HG03280 (cell line): Measurements from ENCODE around the gene GAD1.

Source experiments
- ATAC-seq: cut with Tn5 transposase; IDR thresholded peaks from one replicate; pipeline ENCODE4 v1.9.1; 2021; ENCODE audit warnings: mild to moderate bottlenecking, moderate library complexity; ENCODE audit not compliant: unreplicated experiment

The GAD1 gene

DNA sequence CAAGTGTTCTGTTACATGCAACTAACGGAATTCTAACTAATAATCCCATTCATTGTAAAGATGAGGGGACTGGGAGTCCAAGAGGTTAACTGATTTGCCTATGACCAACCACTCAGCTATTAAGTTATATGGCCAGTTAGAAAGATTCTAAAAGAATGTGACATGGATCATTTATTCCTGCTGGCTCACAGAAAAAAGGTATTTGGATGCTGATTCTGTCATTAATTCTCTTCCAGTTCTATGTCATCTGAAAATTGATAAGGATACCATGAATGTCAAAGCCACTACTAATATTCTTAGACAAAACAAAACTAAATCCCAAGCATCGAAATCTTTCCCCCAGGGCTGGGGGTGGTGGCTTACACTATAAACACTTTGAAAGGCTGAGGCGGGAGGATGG, 71.2 kb downstream of the GAD1 start:
- ATAC-seq: no peak

DNA sequence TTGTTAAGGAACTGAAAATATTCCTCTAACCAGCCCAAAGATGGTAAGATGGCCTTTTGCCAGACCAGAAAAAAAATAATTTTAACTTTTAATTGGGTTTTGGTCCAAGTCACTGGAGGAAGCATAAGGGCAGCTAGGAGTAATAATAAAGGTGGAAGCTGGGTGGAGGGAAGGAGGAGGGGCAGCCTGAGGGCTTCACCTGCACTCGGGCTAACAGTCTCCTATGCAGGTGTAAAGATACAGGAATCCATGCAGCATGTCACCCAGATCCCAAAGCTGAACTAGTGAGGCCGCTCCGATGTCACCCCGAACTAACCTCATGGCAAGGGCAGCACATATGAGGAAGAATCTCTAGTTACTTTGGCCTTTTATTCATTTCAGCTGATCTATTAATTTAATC, 75.2 kb downstream of the GAD1 start:
- no peak for ATAC-seq

DNA sequence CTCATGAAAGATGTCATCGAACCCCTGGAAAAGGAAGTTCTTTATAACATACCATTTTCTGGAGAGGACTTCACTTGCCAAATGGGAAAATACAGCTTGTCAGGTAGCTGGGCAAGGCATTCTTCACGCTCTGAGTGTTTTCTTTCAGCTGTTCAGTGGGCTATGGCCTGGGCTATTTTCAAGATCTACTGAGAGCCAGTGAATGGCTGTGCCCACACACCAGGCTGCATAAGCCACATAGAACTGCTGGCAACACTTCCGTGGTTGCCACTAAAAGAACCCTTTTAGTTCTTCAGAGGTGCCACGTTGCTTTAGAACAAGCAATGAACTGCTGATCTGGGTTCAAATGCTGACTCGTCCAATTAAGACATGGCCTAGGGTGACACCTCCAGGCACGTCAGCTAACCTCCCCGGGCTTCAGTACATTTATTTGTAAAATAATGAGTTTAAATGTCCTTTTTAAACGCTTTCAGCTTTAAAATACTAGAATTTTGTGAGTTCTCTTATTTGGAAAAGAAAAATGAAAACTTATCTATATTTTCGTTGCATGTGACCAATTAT, 75.8 kb downstream of the GAD1 start:
- ATAC-seq: no peak

DNA sequence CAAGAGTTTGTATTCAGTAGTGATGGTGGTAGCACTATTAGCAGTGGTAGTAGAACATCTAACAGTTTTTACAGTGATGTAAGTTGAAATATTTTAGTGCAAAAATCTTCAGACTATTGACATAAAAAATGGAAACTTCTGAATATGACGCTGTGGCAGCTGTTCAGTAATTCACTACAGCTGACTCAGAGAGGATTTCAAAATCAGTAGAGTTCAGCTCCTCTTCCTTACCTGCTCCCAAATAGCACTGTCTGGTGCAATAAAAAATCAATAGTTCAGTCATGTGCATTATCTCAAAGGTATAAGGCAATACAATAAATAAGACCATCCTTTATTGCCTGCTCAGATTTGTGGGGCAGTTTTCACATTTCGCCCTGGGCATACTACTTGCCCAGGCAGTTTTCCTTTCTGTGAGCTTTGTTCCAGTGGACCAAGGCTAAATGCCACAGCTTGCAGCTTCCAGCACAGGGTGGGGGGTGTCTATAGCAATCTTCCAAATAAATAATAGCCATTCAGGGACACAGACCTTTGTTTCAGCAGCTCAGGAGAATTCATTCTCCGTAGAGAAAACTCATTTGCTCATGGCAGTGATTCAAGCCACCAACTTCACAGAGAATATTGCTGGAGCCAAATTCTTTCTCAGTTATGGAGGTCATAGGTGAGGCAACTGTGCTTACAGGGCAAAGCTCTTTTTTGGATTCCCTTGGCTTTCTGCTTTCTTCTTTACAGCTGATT, 78.5 kb downstream of the GAD1 start:
- no peak for ATAC-seq

DNA sequence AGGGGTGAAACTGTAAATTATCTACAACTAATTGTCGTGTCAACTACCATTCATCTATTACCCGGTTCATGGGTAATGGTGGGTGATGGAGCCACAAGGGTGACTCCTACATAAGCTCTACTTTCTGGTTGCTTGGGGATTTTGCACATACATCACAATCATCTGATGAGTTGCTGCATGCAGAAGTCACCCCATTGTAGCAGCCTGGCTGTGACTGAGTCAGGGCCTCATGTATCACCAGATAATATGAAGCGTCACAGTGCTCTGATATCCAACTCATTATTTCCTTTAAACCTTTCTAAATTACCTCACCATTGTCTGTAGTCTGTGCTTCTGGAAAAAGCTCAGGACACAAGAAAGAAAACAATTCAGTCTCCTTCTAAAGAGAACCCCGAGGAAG, 79.9 kb downstream of the GAD1 start:
- no peak for ATAC-seq

DNA sequence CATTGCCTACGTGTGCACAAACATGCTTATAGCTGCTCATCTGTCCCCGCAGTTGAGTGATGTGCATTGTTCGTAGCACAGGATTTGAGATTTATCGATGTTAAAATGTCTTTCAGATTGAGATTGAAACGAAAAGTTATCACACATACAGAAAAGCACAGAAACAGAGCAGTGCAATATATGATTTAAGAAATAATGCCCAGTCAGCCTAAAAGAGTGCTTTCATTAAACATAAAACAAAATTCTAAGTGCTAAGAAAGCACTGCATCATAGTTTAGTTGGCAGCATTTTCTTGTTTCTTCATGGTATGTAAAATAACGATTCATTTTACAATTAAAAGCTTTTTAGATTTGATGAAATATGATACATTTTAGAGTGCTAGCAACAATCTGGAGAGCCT, 80.4 kb downstream of the GAD1 start:
- ATAC-seq: no peak

DNA sequence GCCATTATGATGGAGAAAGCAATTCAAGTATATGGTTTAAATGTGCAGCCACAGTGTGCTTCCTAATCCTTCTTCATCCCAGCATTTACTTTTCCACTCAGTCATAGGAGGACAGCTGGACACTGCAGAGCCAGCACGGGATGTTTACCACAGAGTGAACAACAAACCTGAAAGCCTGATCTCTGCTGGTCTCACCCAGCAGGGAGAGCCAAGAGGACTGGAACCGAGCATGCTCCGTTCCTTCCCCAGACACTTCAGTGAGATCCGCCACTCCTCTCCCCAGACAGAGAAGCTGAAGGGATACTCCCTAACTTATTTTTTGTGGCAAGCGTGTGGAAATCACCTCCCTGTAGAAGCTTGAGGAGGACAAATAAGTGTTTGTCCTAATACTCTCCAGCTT, 89.2 kb downstream of the GAD1 start:
- no peak for ATAC-seq
